Mononuclear cell (primary cell): ENCODE results near the gene AAK1. TPM values are rescaled to one million over a fixed set of nuclear protein-coding genes. Genes with fewer than 3 reads are reported as not detected.

Experiments
- H3K27me3 ChIP-seq: 2 replicates; pipeline ENCODE4 v1.6.0; 2011; ENCODE audit warnings: low read length, control low read depth; ENCODE audit not compliant: insufficient read depth
- H3K4me1 ChIP-seq: 2 replicates; pipeline ENCODE4 v1.5.1; 2011; ENCODE audit warnings: mild to moderate bottlenecking, low read length, control low read depth; ENCODE audit not compliant: insufficient read depth
- H3K4me3 ChIP-seq: 2 replicates; pipeline ENCODE4 v1.5.1; 2011; ENCODE audit warnings: mild to moderate bottlenecking, low read length, moderate library complexity
- H3K9me3 ChIP-seq: 2 replicates; pipeline ENCODE4 v1.5.1; 2011; ENCODE audit warnings: low read depth, mild to moderate bottlenecking, control low read depth, low read length
- total RNA-seq: library from RNA; depleted of rRNA; stranded (reverse); fragments of >200 nt; gene quantifications from one replicate; pipeline ENCODE4 v1.2.3, GENCODE V29; 2012

The AAK1 gene
- total RNA-seq, 1 donor: 118 TPM

GRCh38 chr2:69546646-69547045, 96.9 kb downstream of the AAK1 start:
- Histone ChIP-seq H3K27me3 (no peaks in the 10 kb centered on the region), H3K4me1 (peaks cover 18% of the 10 kb centered on the region), H3K9me3 (no peaks in the 10 kb centered on the region), H3K4me3 (no peak overlapping the region)

DNA sequence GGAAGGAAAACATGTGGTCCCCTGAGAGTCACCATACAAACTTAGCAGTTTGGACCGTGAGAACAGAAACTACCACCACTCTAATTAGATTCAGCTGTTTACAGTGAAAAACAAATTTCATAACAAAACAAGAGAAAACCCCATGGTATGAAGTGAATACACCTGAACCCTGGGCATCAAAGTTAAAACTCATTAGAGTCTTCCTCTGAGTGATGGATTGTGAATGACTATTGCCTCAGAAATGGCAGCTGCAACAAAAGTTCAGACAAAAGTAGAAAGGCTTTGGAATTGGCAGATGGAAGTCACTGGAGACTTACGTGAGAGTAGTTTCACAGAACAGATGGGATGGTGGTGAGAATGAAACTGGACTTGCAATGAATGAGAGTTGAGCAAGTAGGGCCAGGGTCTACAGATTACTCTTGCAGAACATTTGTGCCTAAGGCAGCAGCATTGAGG, 98.0 kb downstream of the AAK1 start:
- Histone ChIP-seq H3K4me1 (peaks cover 18% of the 10 kb centered on the region), H3K4me3 (no peak overlapping the region), H3K9me3 (no peaks in the 10 kb centered on the region), H3K27me3 (no peaks in the 10 kb centered on the region)

DNA sequence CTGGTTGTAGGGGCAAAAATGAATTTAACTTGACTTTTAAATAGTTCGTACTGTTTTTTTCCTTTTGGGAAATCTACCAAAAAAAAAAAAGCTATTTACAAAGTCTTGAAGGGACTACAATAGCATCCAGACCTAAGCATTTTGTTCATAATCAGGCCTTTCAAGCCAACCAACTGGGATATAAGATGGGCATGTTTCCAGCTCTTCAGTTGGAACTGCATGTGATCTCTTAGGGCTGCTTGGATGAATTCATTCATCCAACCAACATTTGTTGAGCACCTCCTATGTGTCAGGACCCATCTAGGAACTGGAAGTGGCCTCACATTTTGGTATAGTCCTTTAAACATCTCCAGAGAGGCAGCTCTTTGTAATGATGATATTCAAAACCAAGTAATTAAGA, 98.6 kb downstream of the AAK1 start:
- Histone ChIP-seq H3K9me3 (no peaks in the 10 kb centered on the region), H3K27me3 (no peaks in the 10 kb centered on the region), H3K4me1 (peaks cover 18% of the 10 kb centered on the region), H3K4me3 (no peak overlapping the region)

- Histone ChIP-seq H3K9me3 (peaks cover 3% of the 10 kb centered on the region), H3K4me1 (peaks cover 29% of the 10 kb centered on the region), H3K4me3 (no peak overlapping the region), H3K27me3 (no peaks in the 10 kb centered on the region)
Measured at GRCh38 chr2:69539549-69539908, 104.0 kb downstream of the AAK1 start.

- no peak overlapping the region for H3K4me3 ChIP-seq
- peaks cover 8% of the 10 kb centered on the region for H3K9me3 ChIP-seq
- H3K27me3 ChIP-seq: no peaks in the 10 kb centered on the region
- peaks cover 29% of the 10 kb centered on the region for H3K4me1 ChIP-seq
Measured at GRCh38 chr2:69538872-69539548, 104.5 kb downstream of the AAK1 start.

DNA sequence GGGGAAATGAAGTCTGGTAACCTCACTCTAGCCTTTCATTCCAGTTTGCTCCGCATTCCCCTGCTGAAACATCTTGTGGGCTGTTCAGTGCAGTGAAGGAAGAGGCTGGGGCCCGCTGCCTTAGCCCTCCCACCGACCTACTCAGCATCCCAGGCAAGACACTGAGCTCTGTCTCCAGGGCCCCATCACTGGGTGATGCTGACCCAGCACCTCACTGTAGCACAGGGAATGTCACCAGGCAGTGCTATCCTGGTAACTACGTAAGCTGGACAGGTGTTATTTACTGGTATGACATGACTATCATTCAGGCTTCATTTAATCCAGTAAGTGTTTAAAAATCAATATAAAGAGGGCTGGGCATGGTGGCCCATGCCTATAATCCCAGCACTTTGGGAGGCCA, 105.3 kb downstream of the AAK1 start:
- Histone ChIP-seq H3K27me3 (no peaks in the 10 kb centered on the region), H3K4me3 (no peak overlapping the region), H3K4me1 (peaks cover 29% of the 10 kb centered on the region), H3K9me3 (peaks cover 16% of the 10 kb centered on the region)

DNA sequence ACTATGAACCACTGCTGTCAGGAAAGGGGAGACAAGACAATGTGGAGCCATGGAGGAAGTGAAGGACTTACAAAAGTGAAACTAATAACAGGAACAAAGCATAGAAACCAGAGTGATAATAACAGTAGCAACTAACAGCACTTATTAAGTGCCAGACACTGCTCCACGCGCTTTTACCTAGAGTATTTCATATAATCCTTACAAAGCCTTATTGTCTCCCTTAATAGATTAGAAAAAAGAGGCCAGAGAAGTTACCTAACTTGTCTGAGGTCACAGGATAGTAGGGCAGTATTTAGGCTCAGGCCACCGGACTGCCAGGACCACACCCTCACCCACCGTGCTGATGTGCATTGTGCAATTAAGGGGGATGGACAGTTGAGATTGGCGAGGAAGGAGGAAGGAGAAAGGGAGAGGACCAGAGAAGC, 107.7 kb downstream of the AAK1 start:
- Histone ChIP-seq H3K27me3 (no peaks in the 10 kb centered on the region), H3K4me1 (peaks cover 29% of the 10 kb centered on the region), H3K9me3 (peaks cover 20% of the 10 kb centered on the region), H3K4me3 (no peak overlapping the region)

DNA sequence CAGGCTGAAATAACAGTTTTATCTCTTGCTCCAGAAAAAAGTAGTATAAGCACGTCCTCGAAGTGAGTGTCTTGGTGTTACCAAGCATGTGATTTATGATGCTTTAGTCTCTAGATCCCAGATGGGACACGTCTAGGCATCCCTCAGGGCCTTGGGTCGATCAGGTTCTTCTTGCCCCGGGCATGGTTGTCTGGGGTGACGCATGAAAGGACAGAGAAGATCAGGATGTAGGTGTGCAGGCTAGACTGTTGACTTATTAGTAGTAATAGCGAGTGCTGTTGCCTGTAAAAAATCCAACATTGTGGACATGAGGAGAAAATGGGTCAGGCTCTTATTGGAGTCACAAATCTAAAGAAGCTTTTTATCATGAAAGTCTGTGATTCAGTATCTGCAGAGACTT, 112.4 kb downstream of the AAK1 start:
- Histone ChIP-seq H3K4me1 (peaks cover 8% of the 10 kb centered on the region), H3K27me3 (no peaks in the 10 kb centered on the region), H3K9me3 (peaks cover 20% of the 10 kb centered on the region), H3K4me3 (no peak overlapping the region)

DNA sequence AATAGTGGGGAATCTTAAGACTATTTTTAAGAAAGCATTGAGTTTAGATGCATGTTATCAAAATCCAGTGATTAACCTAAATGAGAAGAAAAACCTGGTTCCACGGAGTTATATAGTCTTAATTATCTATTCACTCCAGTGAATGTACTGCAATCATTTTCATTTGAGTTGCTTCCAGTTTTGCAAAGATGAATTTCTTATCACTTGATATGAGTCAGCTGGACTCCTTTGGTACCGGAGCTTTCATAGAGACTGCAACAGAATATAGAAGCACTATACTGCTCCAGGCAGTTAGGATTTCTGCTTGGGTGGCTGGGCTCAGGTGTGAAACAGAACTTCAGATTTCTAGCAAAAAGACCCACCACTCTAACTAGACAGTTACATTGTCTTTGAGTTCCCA, 114.1 kb downstream of the AAK1 start:
- H3K4me3 ChIP-seq: no peak overlapping the region
- H3K27me3 ChIP-seq: no peaks in the 10 kb centered on the region
- no peaks in the 10 kb centered on the region for H3K4me1 ChIP-seq
- H3K9me3 ChIP-seq: peaks cover 16% of the 10 kb centered on the region

- Histone ChIP-seq H3K4me1 (no peaks in the 10 kb centered on the region), H3K27me3 (no peaks in the 10 kb centered on the region), H3K9me3 (no peaks in the 10 kb centered on the region), H3K4me3 (no peak overlapping the region)
Measured at GRCh38 chr2:69525261-69525660, 118.3 kb downstream of the AAK1 start.

GRCh38 chr2:69524799-69525198, 118.7 kb downstream of the AAK1 start:
- Histone ChIP-seq H3K4me1 (no peaks in the 10 kb centered on the region), H3K9me3 (no peaks in the 10 kb centered on the region), H3K27me3 (no peaks in the 10 kb centered on the region), H3K4me3 (no peak overlapping the region)

GRCh38 chr2:69521747-69522146, 121.8 kb downstream of the AAK1 start:
- no peak overlapping the region for H3K4me3 ChIP-seq
- no peaks in the 10 kb centered on the region for H3K4me1 ChIP-seq
- H3K9me3 ChIP-seq: no peaks in the 10 kb centered on the region
- H3K27me3 ChIP-seq: no peaks in the 10 kb centered on the region

DNA sequence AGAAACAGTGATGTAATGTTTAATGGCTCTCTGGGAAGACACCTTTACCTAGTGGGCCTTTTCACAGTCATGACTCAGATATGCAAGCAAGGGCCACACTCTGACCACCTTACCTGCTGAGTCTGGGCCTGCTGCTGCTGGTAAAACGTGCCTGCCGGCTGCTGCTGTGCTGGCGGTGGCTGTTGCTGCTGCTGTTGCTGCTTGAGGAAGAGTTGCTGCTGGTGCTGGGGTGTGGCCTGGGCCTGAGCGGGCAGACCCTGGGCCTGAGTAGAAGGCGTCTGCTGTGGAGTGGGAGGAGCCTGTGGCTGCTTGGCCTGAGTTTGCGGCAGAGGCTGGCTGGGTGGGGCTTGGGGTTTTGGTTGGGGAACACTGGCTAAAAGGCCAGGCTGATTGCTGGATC, 124.7 kb downstream of the AAK1 start:
- H3K4me3 ChIP-seq: no peak overlapping the region
- no peaks in the 10 kb centered on the region for H3K4me1 ChIP-seq
- no peaks in the 10 kb centered on the region for H3K9me3 ChIP-seq
- no peaks in the 10 kb centered on the region for H3K27me3 ChIP-seq

DNA sequence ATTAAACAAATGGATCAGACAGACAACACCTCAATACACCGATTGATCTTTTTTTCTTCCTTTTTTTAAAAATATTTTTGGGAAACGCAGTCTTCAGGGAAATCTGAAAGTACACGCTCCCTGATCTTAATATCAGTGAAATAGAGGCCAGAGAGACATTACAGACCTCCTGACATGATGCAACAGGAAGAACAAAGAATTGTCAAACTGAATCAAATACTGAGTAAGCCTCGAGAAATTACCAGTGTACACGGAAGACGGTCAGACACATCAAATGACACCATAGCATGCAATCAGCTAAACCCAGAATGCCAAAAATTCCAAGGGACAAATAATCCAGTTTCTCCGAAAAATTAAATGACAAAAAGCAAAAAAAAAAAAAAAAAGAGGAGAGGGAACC, 126.1 kb downstream of the AAK1 start:
- Histone ChIP-seq H3K9me3 (no peaks in the 10 kb centered on the region), H3K4me3 (no peak overlapping the region), H3K4me1 (no peaks in the 10 kb centered on the region), H3K27me3 (no peaks in the 10 kb centered on the region)

DNA sequence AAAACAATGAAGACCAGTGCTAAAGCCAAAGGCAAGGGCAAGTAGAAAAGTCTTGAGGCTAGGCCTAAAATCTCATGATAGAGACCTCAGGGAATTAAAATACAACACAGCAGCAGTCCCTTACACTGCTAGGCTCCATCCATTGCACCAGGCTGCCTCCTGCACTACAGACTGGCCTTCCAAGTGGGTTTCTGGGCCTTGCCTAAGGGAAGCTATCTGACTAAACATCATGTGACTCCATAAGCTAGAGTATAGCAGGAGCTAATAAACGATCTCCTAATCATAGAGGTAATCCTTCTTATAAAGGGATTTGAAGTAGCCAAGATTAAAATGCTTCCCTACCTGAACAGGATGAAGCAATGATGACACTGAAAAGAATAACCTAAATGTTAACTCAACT, 128.7 kb downstream of the AAK1 start:
- Histone ChIP-seq H3K9me3 (no peaks in the 10 kb centered on the region), H3K4me1 (no peaks in the 10 kb centered on the region), H3K4me3 (no peak overlapping the region), H3K27me3 (no peaks in the 10 kb centered on the region)

DNA sequence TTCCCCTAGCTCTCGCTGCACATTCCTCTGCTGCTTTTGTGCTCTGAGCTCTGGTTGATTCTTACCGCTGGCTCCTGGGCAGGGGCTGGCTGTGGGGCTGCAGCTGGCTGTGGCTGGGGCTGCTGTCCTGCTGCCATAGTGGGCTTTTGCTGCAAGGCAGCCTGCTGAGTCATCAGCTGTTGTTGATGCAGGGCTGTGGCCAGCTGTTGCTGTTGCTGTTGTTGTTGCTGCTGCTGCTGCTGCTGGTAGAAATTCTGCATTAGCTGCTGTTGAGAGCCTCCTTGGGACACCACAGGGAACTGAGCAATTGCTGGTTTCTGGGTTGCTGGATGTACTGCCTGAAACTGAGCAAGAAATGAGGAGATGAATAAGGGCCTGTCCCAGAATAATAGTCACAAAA, 129.1 kb downstream of the AAK1 start:
- no peak overlapping the region for H3K4me3 ChIP-seq
- no peaks in the 10 kb centered on the region for H3K4me1 ChIP-seq
- H3K27me3 ChIP-seq: no peaks in the 10 kb centered on the region
- no peaks in the 10 kb centered on the region for H3K9me3 ChIP-seq
